MCF 10A (cell line): Measurements from ENCODE around the gene NOM1. TPM values are rescaled to one million over a fixed set of nuclear protein-coding genes. Genes with fewer than 3 reads are reported as not detected.

Experiments
- BruUV-seq: library from RNA; stranded (reverse); fragments of 400-500 nt; replicated peaks from 2 replicates; lab custom pipeline; 2021; lab: Mats Ljungman, UMichigan
- CTCF ChIA-PET: fragments of 300-600 bp; sonication (Branson Sonifier 250); formaldehyde crosslinking; extraction: SDS; loops from one replicate; lab custom pipeline; 2021; ENCODE audit warnings: antibody characterized with exemption, inconsistent platforms; lab: Yijun Ruan, JAX
- POLR2A ChIA-PET: fragments of 300-600, 350-650 bp; sonication (Branson Sonifier 250); formaldehyde crosslinking; extraction: SDS; loops from one replicate; lab custom pipeline; 2020; ENCODE audit warnings: antibody characterized with exemption, inconsistent platforms; lab: Yijun Ruan, JAX
- DNase-seq: peaks from one replicate; pipeline ENCODE4 v3.0.0-alpha.2; 2018; ENCODE audit not compliant: unreplicated experiment
- H3K27ac Mint-ChIP-seq: one replicate; pipeline ENCODE4 v1.8.0; 2022; ENCODE audit warnings: mild to moderate bottlenecking, low read depth, mixed read lengths; ENCODE audit not compliant: unreplicated experiment
- H3K27me3 Mint-ChIP-seq: one replicate; pipeline ENCODE4 v1.8.0; 2022; ENCODE audit warnings: mixed read lengths; ENCODE audit not compliant: insufficient read depth, unreplicated experiment
- H3K36me3 Mint-ChIP-seq: one replicate; pipeline ENCODE4 v1.8.0; 2022; ENCODE audit warnings: mild to moderate bottlenecking, moderate library complexity, mixed read lengths; ENCODE audit not compliant: insufficient read depth, unreplicated experiment
- H3K4me1 Mint-ChIP-seq: one replicate; pipeline ENCODE4 v1.8.0; 2022; ENCODE audit warnings: mixed read lengths; ENCODE audit not compliant: insufficient read depth, unreplicated experiment
- H3K4me3 Mint-ChIP-seq: one replicate; pipeline ENCODE4 v1.8.0; 2022; ENCODE audit warnings: mild to moderate bottlenecking, moderate library complexity, mixed read lengths; ENCODE audit not compliant: unreplicated experiment
- H3K9me3 Mint-ChIP-seq: one replicate; pipeline ENCODE4 v1.8.0; 2022; ENCODE audit warnings: mixed read lengths; ENCODE audit not compliant: unreplicated experiment
- CTCF ChIP-seq: fragments of 200-600 bp; IDR thresholded peaks from one replicate; pipeline ENCODE4 v1.8.0; 2022; ENCODE audit warnings: antibody characterized with exemption, mild to moderate bottlenecking; ENCODE audit not compliant: unreplicated experiment
- intact Hi-C: fragments of 100-400 bp; cut with micrococcal nuclease; formaldehyde crosslinking; loops from 2 replicates; pipeline ENCODE4 v1.14.1; 2022
- total RNA-seq: library from RNA; stranded (reverse); gene quantifications from 2 replicates; pipeline ENCODE4 v1.2.3, GENCODE V29; 2022

The NOM1 gene
- total RNA-seq, 1 experiment from 2014 or later, result 34.1 TPM

GRCh38 chr7:156940421-156941122 is 8.9 kb upstream of the NOM1 start:
- ChIA-PET CTCF (interaction anchor here (1.5 kb wide), 1 partner anchor 8 kb away, joined by 6 read pairs; the partner anchor contains the start of gene NOM1), POLR2A (no interaction called here)
- Mint-ChIP-seq H3K36me3 (peaks cover 10% of the 10 kb centered on the region), H3K9me3 (no peaks in the 10 kb centered on the region), H3K4me3 (no peak overlapping the region), H3K4me1 (peaks cover 8% of the 10 kb centered on the region), H3K27me3 (no peaks in the 10 kb centered on the region), H3K27ac (no peak overlapping the region)
- no peak for DNase-seq
- TF ChIP-seq CTCF, result no peak
- BruUV-seq, result no TSS peak
- intact Hi-C loops, result no loop called here

- no peak for DNase-seq
- intact Hi-C loops, result no loop called here
- ChIA-PET CTCF (no interaction called here), POLR2A (no interaction called here)
- no peaks in the 10 kb centered on the region for H3K9me3 Mint-ChIP-seq
- H3K36me3 Mint-ChIP-seq, result peaks cover 8% of the 10 kb centered on the region
- no peak overlapping the region for H3K4me3 Mint-ChIP-seq
- no peak for TF ChIP-seq CTCF
- no peak overlapping the region for H3K27ac Mint-ChIP-seq
- BruUV-seq, result no TSS peak
- peaks cover 8% of the 10 kb centered on the region for H3K4me1 Mint-ChIP-seq
- no peaks in the 10 kb centered on the region for H3K27me3 Mint-ChIP-seq
Observed at GRCh38 chr7:156941393-156942182, 7.9 kb upstream of the NOM1 start.

GRCh38 chr7:156942708-156943090 is 6.8 kb upstream of the NOM1 start:
- H3K4me3 Mint-ChIP-seq, result no peak overlapping the region
- H3K9me3 Mint-ChIP-seq, result no peaks in the 10 kb centered on the region
- H3K27me3 Mint-ChIP-seq, result no peaks in the 10 kb centered on the region
- DNase-seq, result no peak
- peaks cover 12% of the 10 kb centered on the region for H3K36me3 Mint-ChIP-seq
- TF ChIP-seq CTCF, result no peak
- BruUV-seq, result no TSS peak
- CTCF ChIA-PET, result interaction anchor here (0.9 kb wide), 1 partner anchor 12 kb away, joined by 3 read pairs; no protein-coding TSS in a partner anchor
- intact Hi-C loops, result no loop called here
- H3K4me1 Mint-ChIP-seq, result peaks cover 8% of the 10 kb centered on the region
- POLR2A ChIA-PET, result interaction anchor here (1.0 to 1.2 kb wide), 2 partner anchors 49 to 51 kb away, joined by 3 to 5 read pairs; no protein-coding TSS in a partner anchor
- H3K27ac Mint-ChIP-seq, result no peak overlapping the region
